ENCODE data around the gene FIBCD1.

GRCh38 chr9:130872093-130872492 lies 67.0 kb downstream of the FIBCD1 start:
- no peak for TF ChIP-seq CTCF (IDR thresholded peaks at IDR 0.05)
- no peak for TF ChIP-seq POLR2A (IDR thresholded peaks at IDR 0.05)
- no peak for TF ChIP-seq POLR2AphosphoS5 (IDR thresholded peaks at IDR 0.05)

Data from suprapubic skin (tissue), 4 donors.